Activated CD8-positive, alpha-beta memory T cell treated with anti-CD3 and anti-CD28 coated beads, Interleukin-2, amount 50 U/mL, for 1 hour (primary cell): Measurements from ENCODE around the gene PLET1.

ENCODE experiments used
- DNase-seq: peaks from one replicate; pipeline ENCODE4 v3.0.0-alpha.2; 2020; ENCODE audit errors: extremely low read depth

Gene PLET1

DNA sequence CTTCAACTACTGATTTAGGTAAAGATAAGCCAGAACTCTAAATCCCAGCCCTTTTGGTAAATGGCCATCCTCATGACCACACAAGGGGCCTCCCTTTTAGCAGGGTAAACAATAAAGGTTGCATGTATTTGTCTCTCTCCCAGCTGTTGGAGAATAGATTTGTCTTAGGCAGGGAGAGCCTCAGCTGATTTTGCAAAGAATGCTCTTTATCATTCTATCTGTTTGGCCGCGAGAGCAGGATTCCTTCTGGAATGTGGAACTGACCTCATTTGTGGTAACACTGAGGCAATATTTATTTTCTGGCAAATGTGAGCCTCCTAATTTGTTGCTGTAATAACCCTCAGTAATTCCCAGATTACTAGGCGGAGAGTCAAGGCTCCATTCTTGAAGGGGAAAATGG lies 19.2 kb downstream of the PLET1 start:
- DNase-seq: no peak

DNA sequence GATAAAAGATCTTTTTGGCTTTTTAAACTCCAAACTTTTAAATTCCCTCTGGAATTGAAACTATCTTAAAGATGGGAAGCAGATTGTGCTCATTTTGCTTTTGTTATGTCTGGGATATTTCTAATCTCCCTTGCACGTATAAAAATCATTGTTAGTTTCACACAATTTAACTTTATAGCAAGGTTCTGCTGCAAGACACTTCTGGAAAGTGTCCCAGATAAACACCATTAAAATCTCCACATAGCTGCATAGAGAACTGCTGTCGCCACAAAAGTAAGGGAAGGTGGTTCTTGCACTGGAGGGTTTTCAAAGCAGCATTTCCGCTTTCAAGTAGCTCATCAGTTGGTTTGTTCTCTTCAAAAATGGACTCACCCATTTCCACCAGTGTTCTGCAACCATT lies 22.6 kb downstream of the PLET1 start:
- DNase-seq: no peak

DNA sequence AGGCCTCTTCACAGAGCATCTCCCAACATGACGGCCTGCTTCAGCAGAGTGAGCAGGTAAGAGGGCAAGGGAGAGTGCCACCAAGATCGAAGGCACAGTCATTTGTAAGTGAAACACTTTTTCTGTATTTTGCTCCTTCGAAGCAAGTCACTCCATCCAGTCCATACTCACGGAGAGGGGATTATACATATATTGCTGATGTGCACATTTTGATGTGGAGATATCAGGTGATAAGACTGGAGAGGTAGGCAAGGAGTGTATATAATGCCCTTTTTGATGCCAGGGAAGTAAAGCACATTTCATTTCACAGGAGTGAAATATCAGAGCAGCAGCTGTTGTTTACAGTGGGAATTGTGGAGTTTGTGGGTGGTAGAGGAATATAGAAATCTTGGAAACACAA lies 23.2 kb downstream of the PLET1 start:
- DNase-seq: no peak

DNA sequence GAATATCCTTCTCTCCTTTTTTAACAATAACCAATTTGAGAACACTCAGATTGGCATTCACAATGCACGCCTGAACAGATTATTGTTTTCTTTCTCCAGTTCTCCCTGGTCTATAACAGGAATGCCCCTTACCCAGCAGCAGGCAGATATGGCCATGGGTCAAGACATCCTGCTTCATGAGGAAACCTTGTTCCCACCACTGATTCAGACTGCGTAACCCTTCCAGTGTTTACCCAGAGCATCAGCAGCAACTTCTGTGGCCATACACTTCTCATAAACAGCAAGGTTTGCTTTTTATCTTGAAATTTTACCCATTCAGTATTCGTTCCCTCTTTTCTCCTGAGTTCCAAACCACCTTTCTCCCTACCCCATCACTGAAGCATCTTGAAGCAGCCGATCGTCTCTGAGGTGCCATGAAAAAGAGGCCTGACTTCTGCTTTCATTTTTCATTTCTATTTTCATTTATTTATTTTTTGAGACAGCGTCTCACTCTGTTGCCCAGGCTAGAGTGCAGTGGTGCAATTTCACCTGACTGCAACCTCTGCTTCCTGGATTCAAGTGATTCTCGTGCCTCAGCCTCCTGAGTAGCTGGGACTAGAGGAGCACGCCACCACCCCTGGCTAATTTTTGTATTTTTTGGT lies 24.8 kb downstream of the PLET1 start:
- no peak for DNase-seq

DNA sequence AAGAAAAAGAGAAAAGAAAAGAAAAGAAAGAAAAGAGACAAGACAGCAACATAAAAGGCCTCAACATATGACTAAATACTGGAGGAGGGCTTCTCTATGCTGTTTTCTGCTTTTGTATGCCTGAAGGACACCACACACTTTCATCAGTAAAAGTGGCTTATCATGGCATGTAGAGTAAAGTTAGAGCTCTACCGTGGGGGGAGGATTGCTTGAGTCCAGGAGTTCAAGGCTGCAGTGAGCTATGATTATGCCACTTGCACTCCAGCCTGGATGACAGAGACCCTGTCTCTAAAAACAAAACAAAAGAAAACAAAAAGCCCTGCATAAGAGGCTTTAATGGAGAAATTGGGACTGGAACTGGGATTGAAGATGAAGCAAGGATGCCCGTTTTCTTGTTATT lies 28.7 kb downstream of the PLET1 start:
- DNase-seq: no peak

- no peak for DNase-seq
Measured at GRCh38 chr11:112229746-112230433, 30.8 kb downstream of the PLET1 start.

- DNase-seq: no peak
Measured at GRCh38 chr11:112229159-112229558, 31.5 kb downstream of the PLET1 start.

DNA sequence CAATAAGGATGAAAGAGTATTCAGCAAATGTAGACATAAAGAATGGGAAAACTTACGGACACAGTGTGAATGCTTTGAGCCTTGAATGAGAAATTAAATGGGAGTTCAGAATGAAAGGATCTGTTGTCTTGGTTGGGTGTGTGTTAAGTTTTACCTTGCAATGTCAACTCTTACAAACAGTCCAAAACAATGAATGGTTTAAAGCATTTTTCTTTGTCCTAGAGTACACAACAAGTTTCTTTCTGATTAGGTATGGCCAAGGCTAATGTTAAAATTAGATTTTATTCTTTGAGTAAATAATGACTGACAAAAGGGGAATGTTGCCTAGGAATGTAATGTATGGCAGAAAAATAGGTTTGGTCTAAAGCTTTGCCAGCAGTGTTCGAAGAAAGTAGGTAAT lies 32.0 kb downstream of the PLET1 start:
- DNase-seq: no peak

- DNase-seq: no peak
Measured at GRCh38 chr11:112227471-112227870, 33.2 kb downstream of the PLET1 start.

- peak; percentile 14 for DNase-seq
Measured at GRCh38 chr11:112226831-112227401, 33.7 kb downstream of the PLET1 start.

DNA sequence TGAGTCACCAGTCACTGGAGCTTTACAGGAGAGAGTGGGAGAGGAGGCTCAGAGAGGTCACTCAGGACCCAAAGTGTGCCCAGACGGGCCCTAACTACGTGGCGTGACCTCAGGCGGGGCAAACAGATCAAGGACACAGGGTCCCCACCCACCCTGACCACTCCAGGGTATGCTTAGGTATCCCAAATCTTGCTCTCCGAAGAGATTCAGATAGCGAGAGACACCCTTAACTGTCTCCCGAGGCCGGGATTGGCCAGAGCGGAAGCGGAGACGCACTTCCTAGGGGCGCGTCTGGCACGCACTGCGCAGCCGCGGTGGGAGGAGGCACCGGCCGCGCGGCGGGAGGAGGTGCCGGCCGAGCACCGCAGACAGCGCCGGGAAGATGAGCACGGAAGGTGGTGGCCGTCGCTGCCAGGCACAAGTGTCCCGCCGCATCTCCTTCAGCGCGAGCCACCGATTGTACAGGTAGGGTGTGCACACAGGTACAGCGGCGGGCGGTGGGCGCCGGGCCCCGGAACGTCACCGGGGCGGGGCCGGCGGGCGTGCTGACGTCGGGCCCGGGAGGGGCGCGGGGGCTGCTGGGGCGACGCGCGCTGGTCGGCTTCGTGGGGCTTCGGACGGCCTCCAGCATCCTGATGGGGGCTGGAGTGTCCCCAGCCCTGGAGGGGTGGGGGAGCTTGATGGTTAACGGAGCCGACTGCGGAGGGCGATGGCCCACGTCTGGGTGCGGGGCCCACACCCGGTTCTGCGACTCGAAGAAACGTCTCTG lies 34.4 kb downstream of the PLET1 start, which contains the start of gene PTS:
TSS of gene PTS (plus strand) at position 367 of the 769 bp plus-strand sequence. CDS start at position 383, 16 bp downstream.
- DNase-seq: peak; percentile 53

GRCh38 chr11:112225753-112226061 lies 35.0 kb downstream of the PLET1 start:
- DNase-seq: no peak

- no peak for DNase-seq
Measured at GRCh38 chr11:112223754-112224532, 36.7 kb downstream of the PLET1 start.

GRCh38 chr11:112223121-112223520 lies 37.5 kb downstream of the PLET1 start:
- DNase-seq: no peak

- no peak for DNase-seq
Measured at GRCh38 chr11:112222303-112222702, 38.4 kb downstream of the PLET1 start.

DNA sequence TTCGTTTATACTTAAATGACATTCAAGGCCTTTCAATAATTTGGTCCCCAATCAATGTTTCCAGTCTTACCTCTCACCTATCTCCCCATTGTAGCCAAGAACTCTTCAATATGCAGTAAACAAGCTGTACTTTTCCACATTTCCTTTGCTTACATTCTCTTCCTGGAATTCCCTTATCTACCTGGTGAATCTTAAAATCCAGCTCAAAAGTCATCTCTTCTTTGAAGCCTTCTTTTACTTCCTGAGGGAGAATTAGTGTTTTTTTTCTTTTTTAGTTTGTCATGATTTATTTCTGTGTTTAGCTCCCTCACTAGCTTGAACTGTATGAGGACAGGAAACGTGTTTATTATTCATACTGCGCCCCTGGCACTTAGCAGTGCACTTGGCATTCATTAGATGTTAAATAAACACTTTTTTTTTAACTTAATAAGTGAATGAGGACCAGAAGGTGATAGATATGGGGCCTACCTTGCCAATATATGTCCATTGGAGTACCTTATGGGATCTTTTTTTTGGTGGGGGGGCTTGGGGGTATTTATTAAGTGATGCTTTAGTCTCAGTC lies 39.3 kb downstream of the PLET1 start:
- DNase-seq: no peak

DNA sequence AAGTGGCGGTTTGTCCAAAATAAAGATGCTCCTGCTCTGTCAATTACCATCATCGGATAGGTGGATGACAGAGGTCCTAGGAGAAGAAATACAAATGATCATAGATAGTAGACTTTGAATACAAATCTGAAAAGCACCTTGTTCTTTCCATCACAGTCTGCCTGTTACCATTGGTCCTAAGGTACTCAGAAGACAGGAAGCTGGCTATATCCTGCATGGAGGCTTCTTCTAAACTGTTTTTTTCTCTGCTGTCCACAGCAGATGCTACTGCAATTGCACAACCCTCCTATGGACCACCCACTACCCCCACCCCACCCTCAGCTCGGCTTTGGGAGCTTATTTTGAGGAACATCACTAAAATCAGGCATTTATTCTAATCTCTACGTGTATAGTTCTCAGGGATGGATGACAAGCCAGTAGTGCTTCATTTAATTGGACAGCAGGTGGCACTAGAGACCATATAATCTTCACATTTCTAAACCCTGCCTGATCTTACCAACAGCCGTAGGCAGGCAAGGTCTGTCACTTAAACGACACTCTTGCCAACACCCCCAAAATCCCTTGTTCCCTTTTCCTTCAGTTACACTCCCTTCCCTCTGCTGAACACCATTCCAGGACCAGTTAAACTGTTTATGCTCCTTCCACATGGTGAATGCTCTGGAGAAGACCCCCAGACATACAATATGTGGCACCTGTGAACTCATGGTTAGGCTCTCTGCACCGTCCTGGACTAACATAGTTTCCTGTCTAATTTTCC lies 41.0 kb downstream of the PLET1 start:
- peak; percentile 18 for DNase-seq

DNA sequence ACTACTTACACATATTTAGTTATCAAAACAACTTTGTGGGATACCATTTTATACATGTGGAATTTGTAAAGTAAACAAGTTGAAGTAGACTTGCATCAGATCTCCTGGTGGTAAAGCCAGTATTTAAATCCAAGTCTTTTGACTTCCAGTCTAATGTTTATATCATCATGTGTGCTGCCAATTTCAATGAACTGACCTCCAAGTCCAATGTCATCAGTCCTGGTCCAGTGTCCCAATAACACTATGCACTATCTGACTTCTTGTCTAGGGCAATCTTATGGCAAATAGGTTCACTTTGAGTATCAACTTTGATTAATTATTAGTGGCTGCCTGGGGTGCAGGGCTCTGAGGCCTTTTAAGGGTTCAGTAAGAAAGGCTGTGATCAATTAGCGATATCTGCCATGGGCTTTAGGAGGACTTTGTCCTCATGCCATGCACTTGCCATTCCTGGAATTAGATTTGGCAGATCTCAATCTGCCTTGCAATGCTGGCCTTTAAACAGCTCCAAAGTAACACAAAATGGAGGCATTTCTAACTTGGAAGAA lies 44.0 kb downstream of the PLET1 start:
- no peak for DNase-seq

GRCh38 chr11:112215621-112216020 lies 45.0 kb downstream of the PLET1 start:
- DNase-seq: no peak

DNA sequence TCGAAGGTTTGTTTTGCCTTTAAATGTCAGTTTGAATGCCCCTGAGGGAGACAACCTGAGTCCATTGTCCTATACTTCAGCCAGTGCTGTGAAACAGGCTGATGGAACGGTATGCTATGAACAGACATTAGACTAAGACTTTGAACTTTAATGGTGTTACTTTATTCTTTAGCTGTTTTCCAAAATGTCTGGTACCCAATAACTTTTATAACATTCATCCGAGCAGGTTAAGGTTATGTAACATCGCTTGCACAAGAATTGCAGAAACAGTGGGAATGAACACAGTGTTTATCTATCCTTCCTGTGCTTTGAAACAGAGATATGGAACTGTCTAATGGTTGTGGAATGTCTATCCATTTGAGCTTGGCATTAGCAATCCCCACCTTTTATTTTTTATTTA lies 46.9 kb downstream of the PLET1 start:
- DNase-seq: no peak

DNA sequence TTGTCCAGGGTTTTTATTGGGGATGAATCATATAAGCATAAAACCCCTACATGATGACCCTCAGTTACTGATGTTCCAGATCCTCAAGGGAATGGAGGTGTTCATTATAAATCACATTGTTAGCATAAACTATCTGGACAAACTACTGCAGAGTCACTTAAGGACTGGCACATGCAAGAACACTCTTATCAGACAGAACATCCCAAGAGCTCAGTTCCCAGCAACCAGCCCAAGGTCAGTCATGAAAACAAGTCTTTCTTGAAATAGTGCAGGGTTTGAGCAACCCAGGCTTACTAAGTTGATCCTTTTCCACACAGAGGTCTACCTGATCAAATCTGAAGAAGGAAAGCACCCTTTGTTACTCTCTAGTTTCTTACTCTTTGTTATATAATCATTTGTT lies 48.0 kb downstream of the PLET1 start:
- DNase-seq: no peak
